ENCODE measurements around the gene ORMDL2. TPM values are rescaled to one million over a fixed set of nuclear protein-coding genes. Genes with fewer than 3 reads are reported as not detected.
"Not testable (repeated sequence)": the region's sequence is repeated elsewhere in the genome, so short reads cannot be mapped to it uniquely, and the experiment has no call there.

ORMDL2 gene
- total RNA-seq, 1 experiment from 2014 or later, result 9.0 TPM

GRCh38 chr12:55852740-55853139 is 34.9 kb downstream of the ORMDL2 start:
- no peak for DNase-seq (ENCODE audit: low spot score)

GRCh38 chr12:55861396-55861795 is 43.6 kb downstream of the ORMDL2 start:
- no peak for DNase-seq (ENCODE audit: low spot score)

DNA sequence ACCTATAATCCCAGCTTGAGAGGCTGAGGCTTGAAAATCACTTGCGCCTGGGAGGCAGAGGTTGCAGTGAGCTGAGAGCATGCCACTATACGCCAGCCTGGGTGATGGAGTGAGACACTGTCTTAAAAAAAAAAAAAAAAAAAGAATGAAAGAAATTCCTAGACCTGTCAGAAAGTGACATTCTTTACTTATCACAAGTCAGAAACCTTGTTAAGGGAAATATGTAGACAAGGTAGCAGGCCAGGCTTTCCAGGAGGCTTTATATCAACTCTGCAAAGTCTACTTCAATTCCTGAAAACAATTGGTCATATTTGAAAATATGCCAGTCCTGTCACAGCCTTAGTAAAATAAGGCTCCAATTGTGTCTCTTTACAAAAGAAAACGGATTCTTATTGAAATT is 44.0 kb downstream of the ORMDL2 start:
- DNase-seq (ENCODE audit: low spot score), result no peak

GRCh38 chr12:55862286-55862685 is 44.4 kb downstream of the ORMDL2 start:
- no peak for DNase-seq (ENCODE audit: low spot score)

DNA sequence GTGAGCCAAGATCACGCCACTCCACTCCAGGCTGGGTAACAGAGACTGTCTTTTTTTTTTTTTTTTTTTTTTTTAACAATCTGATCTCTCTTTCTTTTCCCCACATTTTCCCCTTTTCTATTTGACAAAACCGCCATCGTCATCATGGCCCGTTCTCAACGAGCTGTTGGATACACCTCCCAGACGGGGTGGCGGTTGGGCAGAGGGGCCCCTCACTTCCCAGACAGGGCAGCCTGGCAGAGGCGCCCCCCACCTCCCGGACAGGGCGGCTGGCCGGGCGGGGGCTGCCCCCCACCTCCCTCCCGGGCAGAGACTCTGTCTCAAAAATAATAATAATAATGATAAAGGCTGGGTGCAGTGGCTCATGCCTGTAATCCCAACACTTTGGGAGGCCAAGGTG is 45.1 kb downstream of the ORMDL2 start:
- DNase-seq (ENCODE audit: low spot score), result not testable (repeated sequence)

GRCh38 chr12:55865327-55865726 is 47.5 kb downstream of the ORMDL2 start:
- no peak for DNase-seq (ENCODE audit: low spot score)

DNA sequence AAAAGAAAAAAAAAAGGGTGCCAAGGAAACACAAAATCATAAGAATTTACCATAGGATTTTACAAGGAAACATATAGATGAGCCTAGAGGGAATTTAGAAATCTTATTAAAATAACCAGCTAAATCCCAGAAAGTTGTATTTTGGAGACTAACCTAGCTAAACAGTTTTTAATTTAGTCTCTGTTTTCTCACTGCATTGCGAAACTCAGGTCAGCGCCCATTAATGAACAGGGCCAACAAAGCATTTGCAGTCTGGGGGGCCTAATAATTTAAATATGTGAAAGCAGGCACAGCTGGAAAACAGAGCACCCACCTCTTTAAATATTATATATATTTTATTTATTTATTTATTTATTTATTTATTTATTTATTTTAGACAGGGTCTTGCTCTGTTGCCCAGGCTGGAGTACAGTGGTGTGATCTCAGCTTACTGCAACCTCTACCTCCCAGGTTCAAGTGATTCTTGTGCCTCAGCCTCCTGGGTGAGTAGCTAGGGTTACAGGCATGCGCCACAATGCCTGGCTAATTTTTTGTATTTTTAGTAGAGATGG is 48.7 kb downstream of the ORMDL2 start:
- DNase-seq (ENCODE audit: low spot score), result not testable (repeated sequence)

Other genes starting within 250 kb of the ORMDL2 start
- gene OR2AP1, start 245.6 kb upstream of the ORMDL2 start, total RNA-seq (2014; rRNA removed; shearing (Covaris generic)), result not detected in 2 replicates
- not detected in 2 replicates for gene OR10P1, start 181.1 kb upstream of the ORMDL2 start, total RNA-seq (2014; rRNA removed; shearing (Covaris generic))
- 7.8 and 10.7 TPM in 2 replicates for gene ITGA7, start 110.1 kb upstream of the ORMDL2 start, total RNA-seq (2014; rRNA removed; shearing (Covaris generic))
- gene BLOC1S1, start 102.0 kb upstream of the ORMDL2 start, total RNA-seq (2014; rRNA removed; shearing (Covaris generic)), result 96.1 and 135 TPM in 2 replicates
- gene RDH5, start 97.6 kb upstream of the ORMDL2 start, total RNA-seq (2014; rRNA removed; shearing (Covaris generic)), result 2.7 and 7.5 TPM in 2 replicates
- 1,213 and 1,362 TPM in 2 replicates for gene CD63, start 89.0 kb upstream of the ORMDL2 start, total RNA-seq (2014; rRNA removed; shearing (Covaris generic))
- 2.6 and 7.0 TPM in 2 replicates for gene GDF11, start 74.9 kb upstream of the ORMDL2 start, total RNA-seq (2014; rRNA removed; shearing (Covaris generic))
- gene SARNP, start 317 bp upstream of the ORMDL2 start, total RNA-seq (2014; rRNA removed; shearing (Covaris generic)), result 227 and 308 TPM in 2 replicates
- 41.7 and 50.5 TPM in 2 replicates for gene DNAJC14, start 11.5 kb downstream of the ORMDL2 start, total RNA-seq (2014; rRNA removed; shearing (Covaris generic))
- 4.2 and 5.2 TPM in 2 replicates for gene MMP19, start 24.9 kb downstream of the ORMDL2 start, total RNA-seq (2014; rRNA removed; shearing (Covaris generic))
- gene PYM1, start 109.9 kb downstream of the ORMDL2 start, total RNA-seq (2014; rRNA removed; shearing (Covaris generic)), result 37.0 and 52.5 TPM in 2 replicates
- gene DGKA, start 113.1 kb downstream of the ORMDL2 start, total RNA-seq (2014; rRNA removed; shearing (Covaris generic)), result 33.4 and 42.9 TPM in 2 replicates
- 1.1 and 2.0 TPM in 2 replicates for gene PMEL, start 148.0 kb downstream of the ORMDL2 start, total RNA-seq (2014; rRNA removed; shearing (Covaris generic))
- 91.6 and 100 TPM in 2 replicates for gene CDK2, start 148.8 kb downstream of the ORMDL2 start, total RNA-seq (2014; rRNA removed; shearing (Covaris generic))
- gene RAB5B, start 156.0 kb downstream of the ORMDL2 start, total RNA-seq (2014; rRNA removed; shearing (Covaris generic)), result 47.8 and 50.1 TPM in 2 replicates
- gene SUOX, start 179.2 kb downstream of the ORMDL2 start, total RNA-seq (2014; rRNA removed; shearing (Covaris generic)), result 8.9 and 14.4 TPM in 2 replicates
- gene IKZF4, start 203.0 kb downstream of the ORMDL2 start, total RNA-seq (2014; rRNA removed; shearing (Covaris generic)), result 1.4 and 2.4 TPM in 2 replicates
- gene RPS26, start 223.9 kb downstream of the ORMDL2 start, total RNA-seq (2014; rRNA removed; shearing (Covaris generic)), result 358 and 1,165 TPM in 2 replicates